H9 (cell line): Measurements from ENCODE around the gene RBM25. TPM values are rescaled to one million over a fixed set of nuclear protein-coding genes. Genes with fewer than 3 reads are reported as not detected.

ENCODE experiments used
- DNase-seq: peaks from one replicate; pipeline ENCODE4 v3.0.0-alpha.2; 2017
- H2AFZ ChIP-seq: one replicate; pipeline ENCODE4 v1.6.1; 2013; ENCODE audit warnings: mild to moderate bottlenecking, low read length, control low read depth, moderate library complexity
- H2AK5ac ChIP-seq: 2 replicates; pipeline ENCODE4 v1.6.1; 2013; ENCODE audit warnings: low read length, control low read depth, mixed read lengths; ENCODE audit not compliant: insufficient read length
- H2BK120ac ChIP-seq: one replicate; pipeline ENCODE4 v1.6.1; 2013; ENCODE audit warnings: low read depth, mild to moderate bottlenecking, low read length, control low read depth, inconsistent platforms; ENCODE audit not compliant: poor library complexity, severe bottlenecking
- H2BK12ac ChIP-seq: 2 replicates; pipeline ENCODE4 v1.6.1; 2013; ENCODE audit warnings: low read length, control low read depth, mixed read lengths, low read depth; ENCODE audit not compliant: insufficient read length
- H2BK15ac ChIP-seq: 2 replicates; pipeline ENCODE4 v1.6.1; 2013; ENCODE audit warnings: low read depth, low read length, control low read depth
- H2BK20ac ChIP-seq: one replicate; pipeline ENCODE4 v1.6.1; 2013; ENCODE audit warnings: low read depth, mild to moderate bottlenecking, low read length, control low read depth, inconsistent platforms; ENCODE audit not compliant: poor library complexity, severe bottlenecking
- H2BK5ac ChIP-seq: 2 replicates; pipeline ENCODE4 v1.6.1; 2013; ENCODE audit warnings: low read length, control low read depth, mixed read lengths; ENCODE audit not compliant: insufficient read length
- H3K14ac ChIP-seq: 2 replicates; pipeline ENCODE4 v1.6.1; 2013; ENCODE audit warnings: low read length, control low read depth; ENCODE audit not compliant: insufficient read depth
- H3K18ac ChIP-seq: 2 replicates; pipeline ENCODE4 v1.6.1; 2013; ENCODE audit warnings: low read depth, mild to moderate bottlenecking, mixed read lengths, low read length, control low read depth; ENCODE audit not compliant: insufficient read length
- H3K23ac ChIP-seq: 2 replicates; pipeline ENCODE4 v1.6.1; 2013; ENCODE audit warnings: low read length, control low read depth, mixed read lengths, low read depth; ENCODE audit not compliant: insufficient read length
- H3K23me2 ChIP-seq: 2 replicates; pipeline ENCODE4 v1.6.1; 2013; ENCODE audit warnings: low read depth, mild to moderate bottlenecking, mixed read lengths, low read length, control low read depth; ENCODE audit not compliant: insufficient read length, poor library complexity, severe bottlenecking
- H3K27ac ChIP-seq: 2 replicates; pipeline ENCODE4 v1.5.1; 2013; ENCODE audit warnings: low read length, control low read depth, mixed read lengths, low read depth; ENCODE audit not compliant: insufficient read length
- H3K27me3 ChIP-seq: 2 replicates; pipeline ENCODE4 v1.6.1; 2013; ENCODE audit warnings: low read length, control low read depth, inconsistent platforms; ENCODE audit not compliant: insufficient read depth
- H3K4ac ChIP-seq: 2 replicates; pipeline ENCODE4 v1.6.1; 2013; ENCODE audit warnings: low read depth, mild to moderate bottlenecking, control low read depth, inconsistent platforms, low read length, moderate library complexity
- H3K4me1 ChIP-seq: 2 replicates; pipeline ENCODE4 v1.6.1; 2013; ENCODE audit warnings: low read length, control low read depth, inconsistent platforms; ENCODE audit not compliant: insufficient read depth
- H3K4me2 ChIP-seq: 2 replicates; pipeline ENCODE4 v1.6.1; 2013; ENCODE audit warnings: low read length, control low read depth, mixed read lengths; ENCODE audit not compliant: insufficient read length, insufficient read depth
- H3K56ac ChIP-seq: 2 replicates; pipeline ENCODE4 v1.6.1; 2013; ENCODE audit warnings: low read depth, mild to moderate bottlenecking, mixed read lengths, low read length, control low read depth; ENCODE audit not compliant: insufficient read length
- H3K79me1 ChIP-seq: 2 replicates; pipeline ENCODE4 v1.6.1; 2013; ENCODE audit warnings: low read depth, mild to moderate bottlenecking, moderate library complexity, low read length, control low read depth, inconsistent platforms; ENCODE audit not compliant: insufficient read depth, poor library complexity, severe bottlenecking
- H3K79me2 ChIP-seq: 2 replicates; pipeline ENCODE4 v1.6.1; 2013; ENCODE audit warnings: low read length, control low read depth, inconsistent platforms; ENCODE audit not compliant: insufficient read depth
- H3K9ac ChIP-seq: 2 replicates; pipeline ENCODE4 v1.6.1; 2013; ENCODE audit warnings: low read length, control low read depth, mixed read lengths; ENCODE audit not compliant: insufficient read length; ENCODE audit errors: extremely low read depth
- H3K9me3 ChIP-seq: one replicate; pipeline ENCODE4 v1.6.1; 2013; ENCODE audit warnings: low read depth, low read length, inconsistent platforms; ENCODE audit not compliant: control insufficient read depth
- H3T11ph ChIP-seq: one replicate; pipeline ENCODE4 v1.6.1; 2013; ENCODE audit warnings: mild to moderate bottlenecking, low read length, control low read depth, inconsistent platforms
- H4K20me1 ChIP-seq: one replicate; pipeline ENCODE4 v1.6.1; 2013; ENCODE audit not compliant: control insufficient read depth, insufficient read length, insufficient read depth
- H4K5ac ChIP-seq: 2 replicates; pipeline ENCODE4 v1.6.1; 2013; ENCODE audit warnings: low read depth, mild to moderate bottlenecking, mixed read lengths, low read length, control low read depth; ENCODE audit not compliant: insufficient read length
- H4K8ac ChIP-seq: replicated peaks from 2 replicates; pipeline ENCODE4 v1.6.1; 2013; ENCODE audit warnings: low read length, control low read depth, mixed read lengths, low read depth; ENCODE audit not compliant: insufficient read length
- H4K91ac ChIP-seq: 2 replicates; pipeline ENCODE4 v1.6.1; 2013; ENCODE audit warnings: low read depth, mild to moderate bottlenecking, moderate library complexity, mixed read lengths, low read length, control low read depth; ENCODE audit not compliant: insufficient read length
- H3K27ac Mint-ChIP-seq, 3 experiments: 2 replicates in 2 of 3; 3 replicates in 1 of 3; pipeline ENCODE4 v1.8.0; 2020 to 2021; ENCODE audit warnings: mixed read lengths in 3 of 3, mild to moderate bottlenecking in 1 of 3, moderate library complexity in 1 of 3
- H3K27me3 Mint-ChIP-seq: 2 replicates; pipeline ENCODE4 v1.8.0; 2021; ENCODE audit warnings: low read depth, mild to moderate bottlenecking, moderate library complexity, mixed read lengths
- H3K36me3 Mint-ChIP-seq, 3 experiments: 2 replicates in 2 of 3; 3 replicates in 1 of 3; pipeline ENCODE4 v1.8.0; 2020 to 2021; ENCODE audit warnings: low read depth in 3 of 3, mixed read lengths in 3 of 3; ENCODE audit not compliant: insufficient read depth in 1 of 3
- H3K4me1 Mint-ChIP-seq, 2 experiments: 2 replicates each; pipeline ENCODE4 v1.8.0; 2020; ENCODE audit warnings: mixed read lengths in 2 of 2
- H3K4me3 Mint-ChIP-seq, 2 experiments: 2 replicates in 1 of 2; 3 replicates in 1 of 2; pipeline ENCODE4 v1.8.0; 2020 to 2021; ENCODE audit warnings: mild to moderate bottlenecking in 2 of 2, mixed read lengths in 2 of 2, moderate library complexity in 1 of 2
- H3K9me3 Mint-ChIP-seq, 2 experiments: 2 replicates in 1 of 2; 3 replicates in 1 of 2; pipeline ENCODE4 v1.8.0; 2020; ENCODE audit warnings: mild to moderate bottlenecking in 2 of 2, mixed read lengths in 2 of 2, moderate library complexity in 1 of 2
- WGBS: extraction: QIAGEN DNeasy Blood & Tissue Kit; methylation state at CpG from one replicate; pipeline ENCODE4 v1.1.7; 2013; ENCODE audit warnings: missing lambda C conversion rate, low lambda C conversion rate, mixed read lengths; ENCODE audit not compliant: insufficient read length; ENCODE audit errors: extremely low coverage; 5-methylcytosine and 5-hydroxymethylcytosine counted together
- total RNA-seq: library from RNA; stranded (reverse); gene quantifications from 2 replicates; pipeline ENCODE4 v1.2.1, GENCODE V29; 2021
- TF ChIP-seq, protein P1 (sequence below): fragments of 200-600 bp; sonication (generic); conservative IDR thresholded peaks from 3 replicates; pipeline ENCODE4 v1.8.0; 2021; ENCODE audit warnings: antibody characterized with exemption, mild to moderate bottlenecking

RBM25 gene
- total RNA-seq, 1 experiment from 2014 or later, result 138 TPM

DNA sequence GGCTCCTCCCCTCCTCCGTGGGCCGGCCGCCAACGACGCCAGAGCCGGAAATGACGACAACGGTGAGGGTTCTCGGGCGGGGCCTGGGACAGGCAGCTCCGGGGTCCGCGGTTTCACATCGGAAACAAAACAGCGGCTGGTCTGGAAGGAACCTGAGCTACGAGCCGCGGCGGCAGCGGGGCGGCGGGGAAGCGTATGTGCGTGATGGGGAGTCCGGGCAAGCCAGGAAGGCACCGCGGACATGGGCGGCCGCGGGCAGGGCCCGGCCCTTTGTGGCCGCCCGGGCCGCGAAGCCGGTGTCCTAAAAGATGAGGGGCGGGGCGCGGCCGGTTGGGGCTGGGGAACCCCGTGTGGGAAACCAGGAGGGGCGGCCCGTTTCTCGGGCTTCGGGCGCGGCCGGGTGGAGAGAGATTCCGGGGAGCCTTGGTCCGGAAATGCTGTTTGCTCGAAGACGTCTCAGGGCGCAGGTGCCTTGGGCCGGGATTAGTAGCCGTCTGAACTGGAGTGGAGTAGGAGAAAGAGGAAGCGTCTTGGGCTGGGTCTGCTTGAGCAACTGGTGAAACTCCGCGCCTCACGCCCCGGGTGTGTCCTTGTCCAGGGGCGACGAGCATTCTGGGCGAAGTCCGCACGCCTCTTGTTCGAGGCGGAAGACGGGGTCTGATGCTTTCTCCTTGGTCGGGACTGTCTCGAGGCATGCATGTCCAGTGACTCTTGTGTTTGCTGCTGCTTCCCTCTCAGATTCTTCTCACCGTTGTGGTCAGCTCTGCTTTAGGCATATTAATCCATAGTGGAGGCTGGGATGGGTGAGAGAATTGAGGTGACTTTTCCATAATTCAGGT is 78.3 kb downstream of the RBM25 start, which contains the start of gene PSEN1:
TSS of gene PSEN1 (plus strand) at position 121 of the 839 bp plus-strand sequence. CDS start 11,513 bp downstream, outside the sequence.
- H3K4me3 Mint-ChIP-seq, result peak within 1 kb of the TSS; percentile 93 to 94
- Histone ChIP-seq H2AFZ (peak within 1 kb of the TSS; percentile 91), H2AK5ac (no peak within 1 kb of the TSS), H3K27ac (no peak within 1 kb of the TSS), H2BK15ac (no peak within 1 kb of the TSS), H3K79me2 (peaks cover 1% of the 10 kb centered on the region; the same call in 1 of the 2 replicates), H3K79me1 (peaks cover 3% of the 10 kb centered on the region), H2BK12ac (no peak within 1 kb of the TSS), H3K4ac (no peak within 1 kb of the TSS), H3K9ac (peak within 1 kb of the TSS; percentile 86), H3K4me2 (peak within 1 kb of the TSS; percentile 98), H3K23ac (no peak within 1 kb of the TSS), H2BK20ac (no peak within 1 kb of the TSS), H3K18ac (peak within 1 kb of the TSS; percentile 91), H3K56ac (no peak within 1 kb of the TSS), H4K5ac (peak within 1 kb of the TSS; percentile 24), H4K8ac (no peak within 1 kb of the TSS), H3K14ac (peak within 1 kb of the TSS; percentile 91), H3K27me3 (no peaks in the 10 kb centered on the region), H3K23me2 (peaks cover 13% of the 10 kb centered on the region), H4K91ac (no peak within 1 kb of the TSS), H3T11ph (no peak within 1 kb of the TSS), H2BK5ac (no peak within 1 kb of the TSS), H3K4me1 (no peaks in the 10 kb centered on the region; the same call in 1 of the 2 replicates), H2BK120ac (no peak within 1 kb of the TSS), H3K9me3 (no peaks in the 10 kb centered on the region), H4K20me1 (no peaks in the 10 kb centered on the region)
- H3K9me3 Mint-ChIP-seq, result peaks cover 16 to 18% of the 10 kb centered on the region in 2 experiments
- H3K27me3 Mint-ChIP-seq, result peaks cover 2% of the 10 kb centered on the region
- TF ChIP-seq, protein P1, sequence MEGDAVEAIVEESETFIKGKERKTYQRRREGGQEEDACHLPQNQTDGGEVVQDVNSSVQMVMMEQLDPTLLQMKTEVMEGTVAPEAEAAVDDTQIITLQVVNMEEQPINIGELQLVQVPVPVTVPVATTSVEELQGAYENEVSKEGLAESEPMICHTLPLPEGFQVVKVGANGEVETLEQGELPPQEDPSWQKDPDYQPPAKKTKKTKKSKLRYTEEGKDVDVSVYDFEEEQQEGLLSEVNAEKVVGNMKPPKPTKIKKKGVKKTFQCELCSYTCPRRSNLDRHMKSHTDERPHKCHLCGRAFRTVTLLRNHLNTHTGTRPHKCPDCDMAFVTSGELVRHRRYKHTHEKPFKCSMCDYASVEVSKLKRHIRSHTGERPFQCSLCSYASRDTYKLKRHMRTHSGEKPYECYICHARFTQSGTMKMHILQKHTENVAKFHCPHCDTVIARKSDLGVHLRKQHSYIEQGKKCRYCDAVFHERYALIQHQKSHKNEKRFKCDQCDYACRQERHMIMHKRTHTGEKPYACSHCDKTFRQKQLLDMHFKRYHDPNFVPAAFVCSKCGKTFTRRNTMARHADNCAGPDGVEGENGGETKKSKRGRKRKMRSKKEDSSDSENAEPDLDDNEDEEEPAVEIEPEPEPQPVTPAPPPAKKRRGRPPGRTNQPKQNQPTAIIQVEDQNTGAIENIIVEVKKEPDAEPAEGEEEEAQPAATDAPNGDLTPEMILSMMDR, result no peak
- DNase-seq, result peak; percentile 97
- H3K36me3 Mint-ChIP-seq, result peaks cover 21 to 29% (median 25%) of the 10 kb centered on the region in 3 experiments
- peaks cover 7 to 11% of the 10 kb centered on the region in 2 experiments for H3K4me1 Mint-ChIP-seq
- peak within 1 kb of the TSS; percentile 95 to 100 (median 99) for H3K27ac Mint-ChIP-seq
- no CpG with 5 or more reads among the region's 71 CpGs for WGBS
